Loucy (cell line): ENCODE data around the gene SEC16A.

Experiments used
- CTCF ChIP-seq: fragments of 200-600 bp; sonication (generic); conservative IDR thresholded peaks from 2 replicates; pipeline ENCODE4 v1.5.1; 2014; ENCODE audit warnings: mild to moderate bottlenecking, antibody characterized with exemption, low read length
- EZH2phosphoT487 ChIP-seq: fragments of 200-600 bp; IDR thresholded peaks from 2 replicates; pipeline ENCODE4 v1.6.1; 2018; ENCODE audit warnings: antibody characterized with exemption, mild to moderate bottlenecking, moderate library complexity, borderline replicate concordance

GRCh38 chr9:136473354-136473721 is 9.5 kb downstream of the SEC16A start:
- TF ChIP-seq CTCF, result no peak
- no peak for TF ChIP-seq EZH2phosphoT487
